GM12873 (cell line): ENCODE measurements around the gene HNRNPC.

Experiments
- TF ChIP-seq, protein P1 (sequence below): IDR thresholded peaks from 2 replicates; pipeline ENCODE4 v1.5.1; 2012; ENCODE audit warnings: low read depth, mild to moderate bottlenecking, moderate library complexity, low read length, control low read depth; ENCODE audit not compliant: insufficient read depth; ENCODE audit errors: missing control alignments

Gene HNRNPC

GRCh38 chr14:21192875-21193535 is 76.2 kb downstream of the HNRNPC start:
- TF ChIP-seq, protein P1, sequence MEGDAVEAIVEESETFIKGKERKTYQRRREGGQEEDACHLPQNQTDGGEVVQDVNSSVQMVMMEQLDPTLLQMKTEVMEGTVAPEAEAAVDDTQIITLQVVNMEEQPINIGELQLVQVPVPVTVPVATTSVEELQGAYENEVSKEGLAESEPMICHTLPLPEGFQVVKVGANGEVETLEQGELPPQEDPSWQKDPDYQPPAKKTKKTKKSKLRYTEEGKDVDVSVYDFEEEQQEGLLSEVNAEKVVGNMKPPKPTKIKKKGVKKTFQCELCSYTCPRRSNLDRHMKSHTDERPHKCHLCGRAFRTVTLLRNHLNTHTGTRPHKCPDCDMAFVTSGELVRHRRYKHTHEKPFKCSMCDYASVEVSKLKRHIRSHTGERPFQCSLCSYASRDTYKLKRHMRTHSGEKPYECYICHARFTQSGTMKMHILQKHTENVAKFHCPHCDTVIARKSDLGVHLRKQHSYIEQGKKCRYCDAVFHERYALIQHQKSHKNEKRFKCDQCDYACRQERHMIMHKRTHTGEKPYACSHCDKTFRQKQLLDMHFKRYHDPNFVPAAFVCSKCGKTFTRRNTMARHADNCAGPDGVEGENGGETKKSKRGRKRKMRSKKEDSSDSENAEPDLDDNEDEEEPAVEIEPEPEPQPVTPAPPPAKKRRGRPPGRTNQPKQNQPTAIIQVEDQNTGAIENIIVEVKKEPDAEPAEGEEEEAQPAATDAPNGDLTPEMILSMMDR, result no peak

GRCh38 chr14:21192447-21192822 is 76.8 kb downstream of the HNRNPC start:
- TF ChIP-seq, protein P1, result no peak

DNA sequence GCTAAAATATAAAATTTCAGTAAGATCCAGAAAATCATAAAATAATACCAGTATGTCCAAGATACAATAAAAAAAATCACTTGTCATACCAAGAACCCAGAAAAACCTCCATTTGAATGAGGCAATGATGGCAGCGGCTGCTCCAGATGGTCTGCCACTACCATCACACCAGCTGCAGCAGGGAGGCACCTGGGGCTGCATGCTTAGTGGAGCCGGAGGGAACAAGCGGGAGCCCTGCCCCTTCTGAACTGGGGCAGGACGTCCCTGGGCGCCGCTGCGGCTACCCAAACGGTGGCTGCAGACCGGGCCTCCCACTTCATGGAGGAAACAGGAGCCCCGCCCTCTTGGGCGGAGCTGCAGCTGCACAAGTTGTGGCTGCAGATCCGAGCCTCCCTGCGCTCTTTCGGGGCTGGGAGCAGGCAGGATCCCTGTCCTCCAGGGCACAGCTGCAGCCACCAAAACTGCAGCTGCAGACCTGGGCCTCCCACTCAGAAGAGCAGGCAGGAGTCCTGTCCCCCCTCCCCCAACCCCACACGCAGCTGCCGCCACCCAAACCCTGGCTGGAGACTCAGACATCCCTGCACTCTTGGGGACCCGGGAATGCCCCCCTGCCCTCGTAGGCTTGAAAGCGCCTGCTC is 77.3 kb downstream of the HNRNPC start:
- TF ChIP-seq, protein P1, result no peak

DNA sequence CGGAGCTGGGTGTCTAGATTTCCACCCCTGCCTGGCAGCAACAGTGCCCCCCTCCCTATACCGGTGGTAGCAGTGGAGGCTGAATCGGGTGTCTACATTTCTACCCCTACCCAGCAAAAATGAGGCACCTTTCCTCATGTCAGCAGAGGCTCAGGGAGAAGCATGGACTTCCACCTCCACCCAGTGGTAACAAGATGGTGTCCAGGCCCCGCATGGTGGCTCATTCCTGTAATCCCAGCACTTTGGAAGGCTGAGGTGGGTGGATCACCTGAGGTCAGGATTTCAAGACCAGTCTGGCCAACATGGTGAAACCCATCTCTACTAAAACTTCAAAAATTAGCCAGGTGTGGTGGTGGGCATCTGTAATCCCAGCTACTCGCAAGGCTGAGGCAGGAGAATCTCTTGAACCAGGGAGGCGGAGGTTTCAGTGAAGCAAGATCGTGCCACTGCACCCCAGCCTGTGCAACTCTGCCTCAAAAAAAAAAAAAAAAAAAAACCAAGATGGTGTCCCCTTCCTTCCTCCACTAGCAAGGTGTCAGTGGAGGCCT is 77.9 kb downstream of the HNRNPC start:
- TF ChIP-seq, protein P1, result no peak

GRCh38 chr14:21185491-21185890 is 83.8 kb downstream of the HNRNPC start:
- TF ChIP-seq, protein P1, result no peak

- TF ChIP-seq, protein P1, result no peak
These were observed 85.0 kb downstream of the HNRNPC start for GRCh38 chr14:21184254-21184653.

DNA sequence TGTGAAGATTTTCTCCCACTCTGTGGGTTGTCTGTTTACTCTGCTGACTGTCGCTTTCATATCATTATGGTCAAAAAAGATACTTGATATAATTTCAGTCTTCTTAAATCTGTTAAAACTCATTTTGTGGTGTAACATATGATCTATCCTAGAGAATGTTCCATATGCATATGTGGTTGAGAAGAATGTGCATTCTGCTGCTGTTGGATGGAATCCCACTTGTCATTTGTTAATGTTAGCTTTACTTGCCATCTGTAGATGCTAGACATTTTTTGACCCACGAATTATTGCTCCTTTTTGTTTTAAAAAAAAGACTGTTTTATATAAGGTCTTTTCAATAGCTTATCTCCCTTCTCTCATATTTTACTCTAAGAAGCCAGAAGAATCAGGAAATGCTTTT is 87.1 kb downstream of the HNRNPC start:
- TF ChIP-seq, protein P1, result no peak
